Caki2 (cell line): ENCODE data around the gene GRIN2D. TPM values are rescaled to one million over a fixed set of nuclear protein-coding genes. Genes with fewer than 3 reads are reported as not detected.
"Not testable (repeated sequence)": the region's sequence is repeated elsewhere in the genome, so short reads cannot be mapped to it uniquely, and the experiment has no call there.

ENCODE experiments used
- DNase-seq: peaks from one replicate; pipeline ENCODE4 v3.0.0-alpha.2; 2015; ENCODE audit warnings: low read depth
- in situ Hi-C: cut with HindIII; loops from 2 replicates; pipeline ENCODE4 v1.10.0; 2016; ENCODE audit warnings: low sequenced_read_pairs, low pct_unique_long_range_greater_than_20kb, mixed read lengths
- total RNA-seq: library from RNA; depleted of rRNA; stranded (reverse); fragments of >200 nt; shearing (Covaris generic); gene quantifications from 2 replicates; pipeline ENCODE4 v1.2.3, GENCODE V29; 2014; ENCODE audit warnings: low replicate concordance

GRIN2D gene
- total RNA-seq, 1 experiment from 2014 or later = 0.34 TPM

DNA sequence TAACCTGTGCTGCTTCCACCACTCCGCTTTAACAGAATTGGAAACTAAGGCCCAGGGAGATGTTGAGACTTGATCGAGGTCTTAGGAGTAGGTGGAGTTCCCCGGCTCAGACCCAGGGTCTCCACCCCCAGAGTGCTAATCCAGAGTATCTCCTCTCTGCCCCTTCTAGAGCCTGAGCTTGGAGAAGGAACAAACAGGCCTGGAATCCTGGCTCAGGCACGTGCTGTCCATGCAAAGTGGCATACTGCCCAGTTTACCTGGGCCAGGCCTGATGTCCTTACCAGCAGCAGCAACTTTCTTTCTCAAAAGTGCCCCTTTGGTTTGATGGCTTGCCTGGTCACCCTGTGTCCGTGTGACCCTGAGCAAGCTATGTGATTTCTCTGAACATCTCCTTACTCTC is 25.6 kb upstream of the GRIN2D start:
- DNase-seq = no peak
- in situ Hi-C loops = no loop called here

DNA sequence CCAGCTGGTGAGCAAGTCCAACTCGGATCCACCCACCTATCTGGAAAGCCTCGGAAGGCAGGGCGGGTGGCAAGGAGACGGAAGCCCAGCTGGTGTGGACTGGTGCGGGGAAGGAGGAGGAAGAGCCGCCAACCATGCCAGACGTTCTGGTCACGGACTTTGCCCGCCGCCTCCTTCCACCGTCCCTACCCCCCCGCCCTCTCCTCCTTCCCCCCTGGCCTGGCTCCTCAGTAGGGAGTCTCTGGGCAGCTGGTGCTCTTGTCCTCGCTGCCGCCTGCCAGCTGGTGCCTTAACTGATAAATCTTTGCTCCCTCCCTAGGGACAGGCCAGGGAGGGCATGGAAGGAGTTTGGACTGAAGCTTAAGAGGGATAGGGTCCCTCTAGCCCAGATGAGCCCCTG is 24.5 kb upstream of the GRIN2D start:
- in situ Hi-C loops = no loop called here
- DNase-seq = no peak

DNA sequence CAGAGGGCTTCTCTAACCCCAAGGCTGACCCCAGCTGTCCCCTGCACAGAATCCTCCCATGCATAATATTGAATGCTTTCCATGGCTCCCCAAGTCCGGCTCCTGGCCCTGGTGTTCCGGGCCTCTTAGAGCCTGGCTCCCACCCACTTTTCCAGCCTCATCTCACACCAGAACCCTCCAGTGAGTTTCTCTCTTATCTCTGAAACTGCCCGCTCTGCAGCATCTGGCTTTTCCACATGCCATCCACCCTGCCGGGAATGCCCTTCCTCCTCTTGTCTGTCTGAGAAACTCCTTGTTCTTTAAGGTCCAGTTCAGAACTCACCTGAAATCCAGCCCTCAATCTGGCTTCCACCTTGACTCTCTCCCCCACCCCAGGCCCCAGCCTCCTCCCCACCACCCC is 22.5 kb upstream of the GRIN2D start:
- in situ Hi-C loops = no loop called here
- DNase-seq = no peak

DNA sequence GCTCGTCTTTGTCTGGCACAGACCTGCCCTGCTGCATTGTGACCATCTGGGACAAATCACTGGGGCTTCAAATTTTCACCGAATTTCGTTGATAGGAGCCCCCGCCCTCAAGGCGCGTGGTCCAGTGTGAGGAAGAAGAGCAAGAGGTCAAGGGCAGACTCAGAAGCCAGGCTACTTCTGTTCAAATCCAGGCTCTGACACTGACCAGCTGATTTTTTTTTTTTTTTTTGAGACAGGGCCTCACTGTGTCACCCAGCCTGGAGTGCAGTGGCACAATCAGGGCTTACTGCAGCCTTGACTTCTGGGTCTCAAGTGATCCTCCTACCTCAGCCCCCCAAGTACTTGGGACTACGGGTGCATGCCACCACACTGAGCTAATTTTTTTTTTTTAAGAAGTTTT is 22.1 kb upstream of the GRIN2D start:
- in situ Hi-C loops = no loop called here
- no peak for DNase-seq

DNA sequence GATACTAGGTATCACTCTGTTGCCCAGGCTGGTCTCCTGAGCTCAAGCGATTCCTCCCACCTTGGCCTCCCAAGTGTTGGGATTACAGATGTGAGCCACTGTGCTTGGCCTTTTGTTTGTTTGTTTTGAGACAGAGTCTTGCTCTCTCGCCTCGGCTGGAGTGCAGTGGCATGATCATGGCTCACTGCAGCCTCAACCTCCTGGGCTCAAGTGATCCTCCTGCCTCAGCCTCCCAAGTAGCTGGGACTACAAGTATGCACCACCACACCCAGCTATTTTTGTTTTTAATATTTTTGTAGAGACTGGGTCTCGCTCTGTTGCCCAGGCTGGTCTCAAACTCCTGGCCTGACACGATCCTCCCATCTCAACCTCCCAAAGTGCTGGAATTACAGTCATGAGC is 21.7 kb upstream of the GRIN2D start:
- DNase-seq, in situ Hi-C loops: not testable (repeated sequence)

DNA sequence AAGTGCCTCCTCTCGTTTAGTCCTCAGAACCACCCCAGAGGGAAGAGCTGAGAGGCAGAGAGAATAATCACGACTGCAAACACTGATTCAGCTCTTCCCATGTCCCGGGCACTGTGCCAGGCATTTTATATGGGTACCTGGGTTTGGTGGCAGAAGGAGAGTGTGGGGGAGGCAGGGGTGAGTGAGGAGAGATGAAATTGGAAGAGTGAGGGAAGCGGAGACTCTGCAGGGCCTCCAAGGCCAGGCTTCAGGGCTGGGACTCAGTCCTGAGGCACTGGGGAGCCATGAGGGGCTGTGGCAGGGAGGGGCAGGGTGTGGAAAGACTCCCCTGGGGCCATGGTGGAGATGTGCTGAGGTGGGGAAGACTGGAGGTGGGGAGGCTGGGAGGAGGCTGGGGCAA is 20.6 kb upstream of the GRIN2D start:
- no peak for DNase-seq
- in situ Hi-C loops = no loop called here

DNA sequence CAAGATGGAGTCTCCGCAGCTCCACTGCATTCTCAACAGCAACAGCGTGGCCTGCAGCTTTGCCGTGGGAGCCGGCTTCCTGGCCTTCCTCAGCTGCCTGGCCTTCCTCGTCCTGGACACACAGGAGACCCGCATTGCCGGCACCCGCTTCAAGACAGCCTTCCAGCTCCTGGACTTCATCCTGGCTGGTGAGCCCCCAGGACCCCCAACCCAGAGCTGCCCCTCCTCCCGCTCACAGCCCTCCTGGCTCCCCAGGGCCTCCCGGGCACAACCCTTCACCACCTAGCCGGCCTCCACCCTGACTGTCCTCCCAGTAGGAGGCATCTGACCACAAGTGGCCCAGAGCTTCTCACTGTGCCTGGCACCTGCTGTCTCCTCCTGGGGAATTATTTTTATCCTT is 19.9 kb upstream of the GRIN2D start:
- no peak for DNase-seq
- in situ Hi-C loops = no loop called here

DNA sequence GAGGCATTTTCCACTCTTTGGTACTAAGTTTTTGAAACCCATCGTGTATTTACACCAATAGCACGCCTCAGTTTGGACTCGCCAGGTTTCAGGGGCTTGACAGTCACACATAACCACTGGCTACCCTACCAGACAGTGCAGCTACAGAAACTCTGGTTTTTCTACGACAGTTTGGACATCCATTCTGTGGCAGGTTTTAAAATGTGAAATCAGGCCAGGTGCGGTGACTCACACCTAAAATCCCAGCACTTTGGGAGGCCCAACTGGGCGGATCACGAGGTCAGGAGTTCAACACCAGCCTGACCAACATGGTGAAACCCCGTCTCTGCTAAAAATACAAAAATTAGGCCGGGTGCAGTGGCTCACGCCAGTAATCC is 15.3 kb upstream of the GRIN2D start:
- in situ Hi-C loops = no loop called here
- no peak for DNase-seq

DNA sequence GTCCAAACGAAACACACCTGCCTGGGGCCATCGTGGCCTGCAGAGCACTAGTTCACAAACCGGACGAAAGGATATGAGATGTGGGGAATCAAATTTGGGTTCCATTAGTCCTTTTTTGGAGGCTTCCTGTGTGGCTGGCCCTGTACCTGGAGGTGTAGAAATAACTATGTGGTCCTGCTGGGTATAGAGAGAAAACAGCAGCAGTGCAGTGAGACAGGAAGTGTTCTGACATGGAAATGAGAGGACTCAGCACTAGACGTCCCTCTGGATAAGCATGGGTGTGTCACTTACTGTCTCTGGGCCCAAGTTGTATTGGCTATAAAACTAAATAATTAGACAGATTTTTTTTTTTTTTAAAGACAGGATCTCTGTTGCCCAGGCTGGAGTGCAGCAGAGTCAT is 14.4 kb upstream of the GRIN2D start:
- DNase-seq = peak; percentile 26
- in situ Hi-C loops = no loop called here

DNA sequence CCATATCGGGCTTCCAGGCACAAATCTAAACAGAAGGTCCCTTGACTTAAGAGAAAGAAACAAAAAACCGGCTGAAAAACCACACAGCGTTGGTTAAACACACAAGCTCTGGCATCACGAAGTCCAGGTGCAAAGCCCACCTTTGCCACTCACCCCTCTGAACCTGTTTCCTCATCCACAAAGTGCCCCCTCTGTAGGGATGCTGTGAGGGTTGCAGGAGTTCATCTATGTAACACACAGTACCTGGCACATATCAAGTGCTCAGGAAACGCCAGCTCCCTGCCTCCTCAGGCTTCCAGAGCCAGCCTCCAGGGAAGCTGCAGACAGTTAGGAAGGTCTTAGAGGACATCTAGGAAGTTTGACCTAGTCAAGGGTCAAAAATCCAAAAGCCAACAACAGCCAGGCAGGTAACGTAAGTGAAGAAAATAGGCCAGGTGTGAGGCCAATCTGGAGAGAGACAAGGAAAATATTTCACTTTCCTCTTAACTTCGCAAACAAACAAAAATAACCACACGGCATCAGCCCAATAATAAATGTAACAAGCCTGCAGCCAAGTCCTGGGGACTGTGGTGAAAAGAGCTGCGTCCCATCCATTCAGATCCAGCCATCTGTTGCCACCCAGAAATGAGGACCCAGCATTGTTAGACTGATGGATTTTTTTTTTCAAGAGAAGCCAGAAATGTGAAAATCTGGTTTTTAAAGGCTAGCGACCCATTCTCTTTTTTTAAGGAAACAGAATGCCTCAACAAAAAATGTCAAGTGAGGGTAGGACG is 12.1 kb upstream of the GRIN2D start:
- in situ Hi-C loops = no loop called here
- DNase-seq = no peak

DNA sequence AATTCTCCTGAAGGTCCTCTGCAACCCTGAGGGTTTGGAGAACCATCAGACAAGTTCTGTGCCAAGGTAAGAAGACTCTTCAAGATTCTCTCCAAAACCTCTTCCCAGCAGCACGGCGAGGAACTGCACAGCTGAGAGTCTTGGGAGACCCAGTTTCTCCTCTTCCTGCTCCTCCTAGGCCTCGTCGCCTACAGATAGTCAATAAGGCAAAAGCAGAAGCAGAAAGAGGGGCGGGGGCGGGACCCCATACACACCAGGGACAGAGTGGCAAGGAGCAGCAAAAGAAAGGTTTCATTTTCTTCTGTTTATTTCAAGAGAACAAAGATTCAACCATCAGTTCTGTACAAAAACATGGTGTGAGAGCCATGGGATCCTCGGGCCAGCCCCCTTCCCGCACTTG is 11.2 kb upstream of the GRIN2D start:
- no peak for DNase-seq
- in situ Hi-C loops = no loop called here

DNA sequence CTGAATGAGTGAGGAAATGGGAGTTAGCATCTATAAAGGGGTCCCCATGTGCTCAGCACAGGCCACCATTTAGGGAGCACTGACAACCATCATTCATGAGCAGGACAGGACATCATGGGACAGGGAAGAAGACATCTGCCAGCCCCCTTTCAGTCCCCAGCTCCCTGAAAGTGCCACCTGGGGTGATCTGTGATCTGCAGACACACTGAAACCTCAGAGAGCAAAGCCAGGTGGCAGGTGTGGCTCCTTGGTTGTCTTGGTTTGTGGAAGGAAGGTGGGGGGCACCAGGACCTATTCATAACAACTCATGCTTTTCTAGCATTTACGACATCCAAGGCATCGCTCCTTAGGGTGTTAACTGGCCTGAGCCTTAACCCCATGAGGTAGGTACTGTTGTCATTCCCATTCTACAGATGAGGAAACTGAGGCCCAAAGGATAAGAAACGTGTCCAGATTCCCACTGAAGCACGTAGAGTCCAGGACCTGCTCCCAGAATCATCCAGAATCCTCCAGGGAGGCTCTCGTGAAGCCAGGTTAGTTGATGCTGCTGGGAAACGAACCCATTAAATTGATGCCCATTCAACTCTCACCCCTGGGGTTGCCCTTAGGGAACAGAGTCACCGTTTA is 7.9 kb upstream of the GRIN2D start:
- no peak for DNase-seq
- in situ Hi-C loops = no loop called here

DNA sequence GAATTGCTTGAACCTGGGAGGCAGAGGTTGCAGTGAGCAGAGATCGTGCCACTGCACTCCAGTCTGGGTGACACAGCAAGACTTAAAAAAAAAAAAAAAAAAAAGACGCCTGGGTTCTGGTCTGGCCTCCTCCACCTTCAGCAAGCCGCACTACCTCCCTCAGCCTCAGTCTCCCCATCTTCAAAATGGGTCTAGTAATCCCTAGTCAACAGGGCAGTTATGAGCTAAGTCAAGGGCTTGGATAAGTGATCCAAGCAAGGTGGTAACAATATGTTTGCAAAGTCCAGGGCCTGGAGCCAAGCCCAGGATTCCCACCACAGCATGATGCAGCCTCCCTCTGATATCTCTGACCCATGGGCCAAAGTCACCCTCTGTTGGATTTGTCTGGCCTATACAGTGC is 6.5 kb upstream of the GRIN2D start:
- DNase-seq = no peak
- in situ Hi-C loops = no loop called here

DNA sequence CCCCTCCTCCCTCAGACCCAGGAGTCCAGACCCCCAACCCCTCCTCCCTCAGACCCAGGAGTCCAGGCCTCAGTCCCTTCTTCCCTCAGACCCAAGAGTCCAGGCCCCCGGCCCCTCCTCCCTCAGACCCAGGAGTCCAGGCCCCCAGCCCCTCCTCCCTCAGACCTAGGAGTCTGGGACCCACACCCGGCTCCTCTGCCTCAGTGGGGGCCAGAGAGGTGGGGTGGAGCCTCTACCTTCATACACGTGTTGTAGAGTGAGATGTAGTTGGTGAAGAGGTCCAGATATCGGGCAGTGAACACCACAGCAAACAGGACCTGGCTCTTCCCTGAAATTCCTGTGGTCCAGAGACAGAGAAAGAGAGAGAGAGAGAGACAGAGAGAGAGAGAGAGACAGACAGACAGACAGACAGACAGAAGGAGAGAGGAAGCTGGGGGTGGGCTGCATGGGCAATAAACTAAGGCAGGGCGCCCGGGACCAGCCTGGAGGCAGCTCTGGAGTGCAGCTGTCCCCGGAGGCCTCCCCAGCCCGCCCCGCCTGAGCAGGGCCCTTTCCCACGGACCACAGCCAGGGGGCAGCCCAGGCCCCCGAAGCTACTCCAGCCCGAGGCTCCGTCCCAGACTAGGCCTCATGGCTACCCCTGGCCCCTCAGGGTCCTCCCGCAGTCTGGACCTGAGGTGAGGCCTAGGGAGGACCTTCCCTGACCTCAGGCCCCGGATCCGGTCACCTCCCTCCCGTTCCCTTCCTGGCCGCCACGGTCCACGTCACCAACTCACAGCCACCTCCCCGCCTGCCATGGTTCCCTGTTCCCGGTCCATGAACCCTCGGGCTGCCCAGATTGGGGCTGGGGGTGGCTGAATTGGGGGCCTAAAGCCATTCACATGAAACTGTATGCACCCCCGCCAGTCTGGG is 3.0 kb upstream of the GRIN2D start:
- DNase-seq = peak; percentile 63
- in situ Hi-C loops = no loop called here

DNA sequence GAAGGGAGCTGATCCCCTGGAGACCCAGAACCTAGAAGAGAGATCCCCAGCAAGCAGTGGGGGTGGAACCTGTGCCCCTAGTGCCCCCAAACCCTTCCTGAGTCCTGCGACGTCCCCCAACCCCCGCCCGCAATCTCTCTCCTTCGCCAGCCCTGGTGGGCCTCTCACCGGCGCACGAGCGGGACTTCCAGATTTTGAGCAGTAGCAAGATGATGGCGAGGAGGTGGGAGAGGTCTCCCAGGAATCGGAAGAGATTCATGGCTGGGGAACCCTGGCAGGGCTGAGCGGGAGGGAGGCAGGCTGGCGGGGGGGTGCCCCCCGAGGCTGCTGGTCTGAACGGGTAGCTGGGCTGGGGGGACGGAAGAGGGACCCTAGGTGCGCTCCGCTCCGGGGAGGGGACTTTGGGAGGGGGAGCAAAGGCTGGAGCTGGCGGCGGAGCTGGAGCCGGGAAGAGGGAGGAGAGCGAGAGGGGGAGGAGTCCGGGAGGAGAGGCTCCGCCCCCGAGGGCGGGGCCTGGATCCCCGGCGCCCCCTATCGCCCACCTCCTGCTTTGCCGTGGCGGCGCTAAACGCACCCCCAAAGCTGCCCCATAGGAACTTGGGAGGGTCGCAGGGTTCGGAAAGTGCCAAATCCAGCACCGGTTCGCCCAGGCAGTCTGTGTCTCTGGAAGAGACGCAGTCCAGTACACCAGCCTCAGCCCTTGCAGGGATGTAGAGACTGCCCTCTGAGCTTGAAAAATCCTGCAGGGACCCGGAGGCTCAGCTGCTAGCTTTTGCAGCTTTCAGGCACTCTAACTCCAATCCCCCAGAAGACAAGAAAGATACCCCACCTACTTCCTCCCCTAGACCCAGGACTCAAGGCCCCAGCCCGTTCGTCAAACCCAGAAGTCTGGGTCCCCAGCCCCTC is 2.1 kb upstream of the GRIN2D start, which contains the start of gene KDELR1:
Gene KDELR1 (minus strand): TSS at position 452 of the 906 bp plus-strand sequence. CDS start 193 bp downstream, at position 259.
- in situ Hi-C loops = no loop called here
- DNase-seq = peak; percentile 76

DNA sequence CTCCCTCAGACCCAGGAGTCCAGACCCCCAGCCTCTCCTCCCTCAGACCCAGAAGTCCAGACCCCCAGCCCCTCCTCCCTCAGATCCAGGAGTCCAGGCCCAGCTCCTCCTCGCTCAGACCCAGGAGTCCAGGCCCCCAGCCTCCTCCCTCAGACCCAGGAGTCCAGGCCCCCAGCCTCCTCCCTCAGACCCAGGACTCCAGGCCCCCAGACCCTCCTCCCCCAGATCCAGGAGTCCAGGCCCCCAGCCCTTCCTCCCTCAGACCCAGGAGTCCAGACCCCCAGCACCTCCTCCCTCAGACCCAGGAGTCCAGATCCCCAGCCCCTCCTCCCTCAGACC is 1.5 kb upstream of the GRIN2D start:
- DNase-seq, in situ Hi-C loops: not testable (repeated sequence)

DNA sequence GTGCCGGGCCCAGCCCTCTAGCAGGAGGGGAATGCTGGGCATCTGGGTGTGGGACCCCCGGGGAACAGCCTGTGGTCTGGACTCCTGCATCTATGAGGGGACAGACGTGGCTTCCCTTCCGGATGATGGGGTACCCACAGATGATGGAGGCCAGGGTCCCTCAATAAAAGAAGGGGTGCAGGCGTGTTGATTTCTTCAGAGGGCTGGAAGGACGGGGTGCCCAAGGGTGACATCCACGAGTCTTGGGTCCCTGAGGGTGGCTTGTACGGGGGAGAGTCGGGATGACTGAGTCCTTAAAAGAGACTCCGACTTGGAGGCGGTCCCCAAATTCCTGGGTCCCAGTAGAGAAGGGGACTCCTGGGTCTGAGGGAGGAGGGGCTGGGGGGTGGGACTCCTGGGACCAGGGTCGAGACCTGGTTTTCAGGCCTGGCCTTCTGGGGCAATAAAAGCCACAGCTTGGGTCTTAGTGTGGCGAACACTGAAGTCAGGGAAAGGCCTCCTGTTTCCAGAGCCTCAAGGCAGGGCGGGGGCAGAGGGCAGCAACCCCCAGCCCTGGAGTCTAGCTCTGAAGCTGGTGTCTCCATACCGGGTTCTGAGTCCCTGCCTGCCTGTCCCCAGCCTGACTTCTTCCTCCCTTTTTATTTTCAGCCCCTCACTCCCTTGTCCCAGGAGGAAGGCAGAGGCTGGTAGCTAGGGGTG is 459 bp upstream of the GRIN2D start:
- in situ Hi-C loops = no loop called here
- DNase-seq = no peak
